Activated T-cell treated with anti-CD3 and anti-CD28 coated beads for 4 hours (primary cell): ENCODE data around the gene SPRR4.

Source experiments
- DNase-seq: peaks from one replicate; pipeline ENCODE4 v3.0.0-alpha.2; 2020

The SPRR4 gene, protein sequence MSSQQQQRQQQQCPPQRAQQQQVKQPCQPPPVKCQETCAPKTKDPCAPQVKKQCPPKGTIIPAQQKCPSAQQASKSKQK

DNA sequence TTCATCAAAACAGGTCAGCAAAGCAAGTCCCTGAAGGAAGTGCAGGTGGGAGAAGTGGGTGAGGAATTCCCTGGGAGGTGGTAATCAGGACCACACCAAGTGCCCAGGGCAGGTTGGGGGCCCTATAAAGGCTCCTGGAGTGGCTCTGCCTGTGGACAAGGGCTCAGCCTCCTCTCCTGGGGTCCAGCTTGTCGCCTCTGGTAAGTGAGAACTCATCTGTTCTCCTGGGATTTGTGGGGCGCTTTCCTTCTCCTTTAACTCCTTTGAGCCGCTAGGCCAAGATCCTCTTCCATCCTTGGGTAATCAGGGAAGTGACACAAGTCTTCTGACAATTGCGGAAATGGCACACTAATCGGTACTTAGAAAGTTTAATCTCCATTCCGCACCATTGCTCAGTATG is at the start of gene SPRR4:
Gene SPRR4 (plus strand): TSS at position 154 of the 400 bp plus-strand sequence. CDS start 1,243 bp downstream, outside the sequence.
- DNase-seq: no peak

DNA sequence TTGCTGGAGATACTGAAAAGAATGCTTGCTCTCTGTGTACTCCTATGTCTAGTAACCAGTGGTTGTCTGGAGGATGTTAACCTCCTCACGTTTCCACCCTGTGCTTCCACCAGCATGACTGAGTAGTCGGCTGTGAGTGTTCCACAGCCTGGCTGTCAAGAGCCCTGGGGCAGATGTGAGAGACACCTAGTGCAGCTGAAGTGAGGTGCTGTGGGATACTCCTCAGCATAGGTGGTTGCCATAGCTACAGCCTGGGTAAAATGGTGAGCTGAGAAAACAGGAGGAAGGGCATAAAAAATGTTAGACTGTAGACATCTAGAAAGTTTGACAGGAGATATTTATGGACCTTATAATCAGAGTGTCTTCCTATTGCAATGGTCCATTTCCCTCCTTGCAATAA is 46.3 kb upstream of the SPRR4 start:
- no peak for DNase-seq

GRCh38 chr1:152926091-152926490 is 44.4 kb upstream of the SPRR4 start:
- no peak for DNase-seq

DNA sequence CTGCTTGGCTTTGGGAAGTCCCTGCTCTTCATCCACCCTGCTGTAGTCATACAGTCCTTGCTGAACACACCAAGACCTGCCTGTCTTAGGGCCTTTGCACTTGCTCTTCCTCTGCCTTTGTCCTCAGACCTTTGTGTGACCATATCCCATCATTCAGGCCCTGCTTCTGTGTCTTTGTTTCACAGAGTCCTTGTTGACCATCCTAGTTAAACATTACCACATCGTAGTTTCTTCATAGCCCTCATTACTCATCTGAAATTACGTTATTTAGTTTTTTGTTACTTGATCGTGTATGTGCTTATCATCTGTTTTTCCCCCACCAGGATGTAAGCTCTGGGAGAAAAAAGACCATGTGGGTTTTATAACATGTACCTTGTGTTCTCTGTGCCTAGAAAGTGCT is 41.8 kb upstream of the SPRR4 start:
- DNase-seq: no peak

DNA sequence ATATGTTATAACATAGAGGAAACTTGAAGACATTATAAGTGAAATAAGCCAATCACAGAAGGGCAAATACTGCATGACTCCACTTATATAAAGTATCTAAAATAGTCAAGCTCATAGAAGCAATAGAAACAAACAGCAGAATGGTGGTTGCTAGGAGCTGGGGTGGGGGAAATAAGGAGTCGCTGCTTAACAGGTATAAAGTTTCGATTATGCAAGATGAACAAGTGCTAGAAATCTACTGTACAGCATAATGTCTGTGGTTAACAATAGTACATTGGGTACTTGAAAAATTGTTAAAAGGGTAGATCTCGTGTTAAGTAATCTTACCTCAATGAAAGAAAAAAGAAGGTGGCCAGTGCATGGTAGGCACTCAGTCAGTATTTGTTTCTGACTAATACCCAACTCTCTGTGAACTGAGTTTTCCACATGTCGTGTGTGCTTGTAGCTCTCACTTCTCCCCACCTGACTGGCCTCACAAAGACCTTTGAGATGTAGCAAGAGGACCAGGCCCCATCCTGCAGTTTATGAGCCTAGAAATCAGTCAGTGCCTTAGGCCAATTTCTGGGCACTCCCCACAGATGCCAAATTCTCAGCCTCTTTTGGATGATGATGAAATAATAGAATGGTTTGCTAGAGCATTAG is 38.2 kb upstream of the SPRR4 start:
- no peak for DNase-seq

GRCh38 chr1:152933196-152933595 is 37.3 kb upstream of the SPRR4 start:
- no peak for DNase-seq

DNA sequence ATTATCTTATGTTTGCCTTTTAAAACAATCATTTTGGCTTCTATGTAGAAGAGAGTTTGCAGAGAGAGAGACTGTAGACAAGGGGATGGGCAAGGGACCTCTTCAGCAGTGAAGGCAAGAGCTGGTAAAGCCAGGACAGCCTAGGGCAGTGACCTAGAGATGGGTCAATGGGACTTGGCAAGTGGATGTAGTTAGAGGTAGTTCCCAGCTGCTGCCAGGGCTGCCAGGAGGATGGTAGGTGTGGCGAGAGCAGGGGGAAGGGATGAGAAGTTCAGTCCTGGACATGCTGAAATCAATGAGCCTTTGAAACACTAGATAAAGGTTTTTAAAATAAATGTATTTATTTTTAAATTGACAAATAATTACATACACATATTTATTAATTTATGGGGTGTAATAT is 29.8 kb upstream of the SPRR4 start:
- DNase-seq: no peak

DNA sequence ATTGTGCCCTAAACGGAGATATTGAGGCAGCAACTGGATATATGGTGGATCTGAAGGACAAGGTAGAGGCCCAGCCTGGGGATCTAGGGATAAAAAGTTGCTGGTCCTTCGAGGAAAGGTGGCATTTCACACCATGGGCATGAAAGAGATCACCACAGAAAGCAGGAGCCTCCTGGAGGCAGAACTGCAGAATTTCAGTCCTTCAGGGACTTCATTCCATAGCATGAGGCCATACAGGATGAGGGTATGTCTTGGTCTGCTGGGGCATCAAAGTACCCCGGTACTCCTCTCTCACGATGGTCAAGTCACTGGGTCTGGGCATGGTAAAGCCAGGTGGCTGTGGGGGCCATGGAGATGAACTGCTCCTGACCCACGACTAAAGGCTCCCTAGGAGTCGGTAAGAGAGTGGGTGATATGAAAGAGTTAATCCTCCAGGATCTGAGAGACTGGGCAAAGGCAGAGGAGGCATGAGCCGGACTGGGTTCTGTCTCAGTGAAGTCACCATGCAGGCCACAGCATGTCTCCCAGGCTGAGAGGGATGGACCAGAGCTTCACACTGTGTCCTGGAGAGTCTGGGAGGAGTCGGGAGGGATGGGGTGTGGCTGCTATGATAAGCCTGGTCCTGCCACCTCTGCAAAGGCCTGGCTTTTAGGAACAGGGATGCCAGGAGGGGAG is 29.3 kb upstream of the SPRR4 start:
- DNase-seq: no peak

DNA sequence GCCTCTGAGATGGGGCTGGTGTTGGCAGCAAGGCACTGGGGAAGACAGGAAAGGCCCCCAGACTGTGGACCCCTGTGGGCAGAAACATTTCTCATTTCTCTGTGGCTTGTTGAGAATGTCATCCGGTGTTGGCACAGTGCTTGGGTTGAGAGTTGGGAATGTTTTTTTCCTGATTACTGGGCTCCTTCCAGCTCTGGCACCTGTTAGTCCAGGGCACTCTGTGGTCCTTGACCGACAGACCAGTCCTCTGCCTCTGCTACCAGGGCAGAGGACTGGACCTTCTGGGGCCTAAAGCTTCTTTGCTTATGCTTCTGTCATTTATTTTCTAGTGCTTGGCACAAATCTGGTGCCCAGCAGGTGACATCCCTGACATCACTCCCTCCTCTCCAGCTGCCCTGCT is 28.3 kb upstream of the SPRR4 start:
- DNase-seq: no peak

GRCh38 chr1:152946248-152946647 is 24.2 kb upstream of the SPRR4 start:
- no peak for DNase-seq

GRCh38 chr1:152946651-152947256 is 23.7 kb upstream of the SPRR4 start, which contains the start of gene SPRR5:
TSS of gene SPRR5 (plus strand) at chr1:152947206. CDS start at chr1:152948555, 1,349 bp downstream.
- no peak for DNase-seq

- no peak for DNase-seq
Observed at GRCh38 chr1:152951711-152952110, 18.7 kb upstream of the SPRR4 start.

GRCh38 chr1:152953761-152954160 is 16.7 kb upstream of the SPRR4 start:
- no peak for DNase-seq

DNA sequence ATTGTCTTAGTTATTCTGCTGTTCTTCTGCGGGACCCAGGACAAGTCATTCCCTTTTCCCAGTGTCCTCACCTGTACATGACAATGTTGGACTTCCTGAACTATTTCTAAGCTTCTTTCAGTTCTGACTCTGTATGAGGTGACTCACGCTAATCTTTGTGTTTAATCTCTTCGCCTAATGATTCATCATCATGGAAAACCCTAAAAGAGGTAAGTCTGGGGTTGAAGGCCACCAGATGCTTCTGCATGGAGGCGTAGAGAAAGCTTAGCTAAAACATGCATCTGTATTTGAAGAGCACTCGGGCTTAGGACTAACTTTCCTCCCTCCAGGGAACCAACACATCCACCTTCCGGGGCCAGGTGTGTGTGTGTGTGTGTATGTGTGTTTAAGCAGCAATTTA is 16.0 kb upstream of the SPRR4 start:
- no peak for DNase-seq

DNA sequence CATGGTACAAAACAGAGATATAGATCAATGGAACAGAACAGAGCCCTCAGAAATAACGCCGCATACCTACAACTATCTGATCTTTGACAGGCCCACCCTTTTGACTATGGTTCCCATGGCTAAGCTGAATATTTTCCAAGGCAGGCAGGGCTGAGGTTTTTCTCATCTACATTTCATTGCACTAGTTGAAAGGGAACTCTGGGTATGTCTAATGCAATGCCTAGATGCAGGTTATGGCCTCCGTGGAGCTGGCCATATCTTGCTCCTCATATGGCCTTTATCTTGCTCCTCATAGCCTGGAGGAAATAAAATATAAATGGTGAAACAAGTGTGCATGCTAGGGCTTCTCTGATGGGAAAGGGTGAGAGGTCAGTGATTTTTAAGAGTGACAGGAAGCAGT is 12.9 kb upstream of the SPRR4 start:
- no peak for DNase-seq

- DNase-seq: no peak
Observed at GRCh38 chr1:152959273-152959672, 11.2 kb upstream of the SPRR4 start.

- no peak for DNase-seq
Observed at GRCh38 chr1:152959801-152960451, 10.5 kb upstream of the SPRR4 start.

GRCh38 chr1:152960452-152961044 is 9.9 kb upstream of the SPRR4 start:
- DNase-seq: no peak

GRCh38 chr1:152961226-152961891 is 9.1 kb upstream of the SPRR4 start:
- no peak for DNase-seq

DNA sequence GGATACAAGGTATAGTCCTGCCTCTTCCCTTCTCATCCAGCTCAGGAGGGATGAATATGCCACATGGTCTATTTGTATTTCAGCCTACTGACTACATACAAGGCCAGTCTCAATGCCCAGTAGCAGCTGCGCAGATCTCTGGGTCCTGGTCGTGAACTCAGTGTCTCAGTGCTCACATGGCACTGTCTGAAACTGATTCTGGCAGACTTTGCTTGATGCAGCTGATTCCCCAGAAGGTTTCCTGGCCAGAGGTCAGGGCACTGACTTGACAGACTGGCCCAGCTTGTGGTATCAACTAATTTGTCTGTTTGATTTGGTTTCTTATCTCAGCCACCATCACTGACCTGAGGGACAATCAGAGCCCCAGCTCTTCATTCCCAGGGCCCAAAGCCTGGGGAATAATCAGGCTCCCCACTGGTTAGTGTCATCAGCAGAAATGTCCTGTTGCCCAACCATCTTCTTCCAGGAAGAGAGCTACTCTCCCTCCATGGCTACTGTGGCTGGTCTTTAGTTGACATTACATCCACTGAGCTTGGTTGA is 7.5 kb upstream of the SPRR4 start:
- DNase-seq: no peak

DNA sequence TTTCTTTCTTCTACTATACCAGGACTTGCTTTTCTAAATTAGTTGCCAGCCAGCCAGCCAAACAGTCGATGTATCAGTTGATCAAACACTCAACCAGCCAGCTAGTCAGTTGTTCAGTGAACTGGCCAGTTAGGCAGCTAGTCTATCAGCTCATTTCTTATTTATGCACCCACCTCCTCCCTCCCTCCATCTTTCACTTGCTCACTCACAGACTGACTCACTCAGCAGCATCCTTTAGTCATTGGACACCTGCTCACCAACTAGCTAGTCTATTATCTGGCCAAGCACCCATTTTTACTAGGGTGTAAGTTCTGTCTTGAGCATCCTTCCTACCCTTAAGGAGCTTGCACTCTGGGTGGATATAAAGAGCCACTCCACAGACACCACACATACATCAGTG is 5.9 kb upstream of the SPRR4 start:
- DNase-seq: no peak

- no peak for DNase-seq
Observed at GRCh38 chr1:152965853-152966252, 4.6 kb upstream of the SPRR4 start.
